B cell (primary cell): ENCODE measurements around the gene IL17B.

ENCODE experiments used
- CTCF ChIP-seq: fragments of 200-600 bp; IDR thresholded peaks from one replicate; pipeline ENCODE4 v1.8.0; 2022; ENCODE audit warnings: antibody characterized with exemption, mild to moderate bottlenecking
- EZH2 ChIP-seq: IDR thresholded peaks from 2 replicates; pipeline ENCODE4 v1.6.1; 2012; ENCODE audit warnings: borderline replicate concordance, low read depth, mild to moderate bottlenecking, moderate library complexity, low read length; ENCODE audit not compliant: insufficient read depth, poor library complexity, severe bottlenecking

GRCh38 chr5:149349382-149349781, 29.7 kb downstream of the IL17B start:
- TF ChIP-seq CTCF (no peak), EZH2 (no peak)
